Measurements from ENCODE around the gene UBAP2. TPM values are rescaled to one million over a fixed set of nuclear protein-coding genes. Genes with fewer than 3 reads are reported as not detected.

UBAP2 gene
- total RNA-seq (2022): 33.4 and 33.5 TPM in 2 replicates
- percentile 78 among the genes with signal in this experiment for Bru-seq, nascent RNA
- BruChase-seq, experiment 1, labeled RNA remaining after a 6-hour chase: percentile 70 among the genes with signal in this experiment
- percentile 75 among the genes with signal in this experiment for BruChase-seq, experiment 2, labeled RNA remaining after a 2-hour chase
- long read RNA-seq, full-length matches to known transcripts: 11 of 34 reads
- long read RNA-seq, partial matches to known transcripts: 8 of 34 reads
- long read RNA-seq, other reads (novel, unspliced or antisense): 15 of 34 reads

DNA sequence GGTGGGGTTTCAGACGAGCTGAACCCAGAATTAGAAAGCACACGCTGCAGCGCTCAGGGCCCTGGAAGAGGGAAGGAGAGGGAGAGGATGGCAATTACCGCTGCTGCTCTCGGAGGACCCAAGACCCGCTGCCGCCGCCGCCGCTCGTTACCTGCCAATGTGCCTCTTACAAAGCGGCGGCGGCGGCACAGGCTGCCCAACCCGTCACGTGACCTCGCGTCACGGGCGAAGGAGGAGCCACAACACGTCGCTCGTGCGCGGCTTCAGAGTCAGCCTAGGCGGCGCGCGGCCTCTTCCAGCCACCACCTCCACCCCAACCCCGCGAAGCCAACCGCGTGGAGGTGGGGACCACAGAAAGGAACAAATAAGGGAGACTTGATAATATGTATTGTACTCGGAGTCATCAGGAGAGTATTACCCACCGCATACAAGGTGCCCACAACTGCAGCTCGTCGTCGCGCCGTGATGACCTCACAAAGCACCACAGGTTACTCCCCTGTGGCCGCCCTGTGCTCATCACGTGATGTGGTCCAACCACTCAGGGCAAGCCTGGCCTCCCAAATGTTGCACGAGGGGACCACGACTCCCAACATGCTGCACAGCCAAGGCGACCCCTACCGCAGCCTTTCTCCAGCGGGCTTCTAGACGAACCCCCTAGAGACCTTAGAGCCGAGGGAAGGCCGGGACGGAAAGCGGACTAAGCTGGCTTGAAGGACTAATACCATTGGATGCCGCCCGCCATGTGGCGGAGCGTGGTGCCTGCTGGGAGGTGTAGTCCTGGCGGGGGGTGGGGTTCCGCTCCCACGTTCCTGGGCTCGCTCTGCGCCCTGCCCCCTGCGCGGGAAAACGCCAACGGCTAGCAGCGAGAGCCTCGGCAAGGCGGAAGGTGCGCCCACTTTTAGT, at the start of gene UBAP2:
Gene UBAP2 (minus strand): TSS at position 161 of the 903 bp plus-strand sequence. CDS start 31,739 bp downstream, outside the sequence.
- intact Hi-C loops (cut with micrococcal nuclease): loop anchor here (1.0 kb wide), 1 partner anchor 109 kb away; no protein-coding TSS in a partner anchor
- Mint-ChIP-seq H3K27ac (ENCODE audit: low read depth, unreplicated experiment) (peak within 1 kb of the TSS; percentile 99), H3K27me3 (ENCODE audit: insufficient read depth, unreplicated experiment) (no peaks in the 10 kb centered on the region), H3K4me3 (ENCODE audit: unreplicated experiment) (peak within 1 kb of the TSS; percentile 89), H3K36me3 (ENCODE audit: insufficient read depth, unreplicated experiment) (peaks cover 5% of the 10 kb centered on the region), H3K4me1 (ENCODE audit: insufficient read depth, unreplicated experiment) (peaks cover 20% of the 10 kb centered on the region), H3K9me3 (ENCODE audit: unreplicated experiment) (no peaks in the 10 kb centered on the region)
- BruUV-seq (replicated peaks): no TSS peak
- ChIA-PET POLR2A (interaction anchor here (0.5 to 4.6 kb wide), 18 partner anchors 9 to 1023 kb away, joined by 3 to 105 read pairs (median 4); partner anchors contain the start of genes DCAF12, MYORG and UBAP1), CTCF (interaction anchor here (0.5 to 2.3 kb wide), 4 partner anchors 24 to 85 kb away, joined by 3 to 20 read pairs (median 6); no protein-coding TSS in a partner anchor)
- TF ChIP-seq, protein P1, sequence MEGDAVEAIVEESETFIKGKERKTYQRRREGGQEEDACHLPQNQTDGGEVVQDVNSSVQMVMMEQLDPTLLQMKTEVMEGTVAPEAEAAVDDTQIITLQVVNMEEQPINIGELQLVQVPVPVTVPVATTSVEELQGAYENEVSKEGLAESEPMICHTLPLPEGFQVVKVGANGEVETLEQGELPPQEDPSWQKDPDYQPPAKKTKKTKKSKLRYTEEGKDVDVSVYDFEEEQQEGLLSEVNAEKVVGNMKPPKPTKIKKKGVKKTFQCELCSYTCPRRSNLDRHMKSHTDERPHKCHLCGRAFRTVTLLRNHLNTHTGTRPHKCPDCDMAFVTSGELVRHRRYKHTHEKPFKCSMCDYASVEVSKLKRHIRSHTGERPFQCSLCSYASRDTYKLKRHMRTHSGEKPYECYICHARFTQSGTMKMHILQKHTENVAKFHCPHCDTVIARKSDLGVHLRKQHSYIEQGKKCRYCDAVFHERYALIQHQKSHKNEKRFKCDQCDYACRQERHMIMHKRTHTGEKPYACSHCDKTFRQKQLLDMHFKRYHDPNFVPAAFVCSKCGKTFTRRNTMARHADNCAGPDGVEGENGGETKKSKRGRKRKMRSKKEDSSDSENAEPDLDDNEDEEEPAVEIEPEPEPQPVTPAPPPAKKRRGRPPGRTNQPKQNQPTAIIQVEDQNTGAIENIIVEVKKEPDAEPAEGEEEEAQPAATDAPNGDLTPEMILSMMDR (IDR thresholded peaks at IDR 0.05; ENCODE audit: unreplicated experiment): no peak
- DNase-seq (ENCODE audit: unreplicated experiment): peak; percentile 98

DNA sequence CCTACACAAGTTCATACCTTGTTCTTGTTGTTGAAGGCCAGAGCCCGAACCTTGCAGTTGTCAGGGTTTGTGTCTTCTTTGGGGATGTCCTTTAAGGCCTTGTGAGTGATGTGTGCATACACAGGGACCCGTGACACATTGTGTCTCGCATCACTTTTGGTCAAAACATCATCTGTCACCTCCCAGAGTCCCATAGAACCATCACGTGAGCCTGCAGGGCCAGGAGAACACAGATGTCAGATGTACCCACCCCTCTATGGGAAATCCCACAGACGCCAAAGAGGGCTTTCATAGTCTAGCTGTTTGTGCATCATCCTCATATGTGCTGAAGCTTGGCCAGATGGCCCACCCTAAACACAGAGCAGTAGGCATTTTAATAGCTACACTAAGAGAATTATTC, 49.6 kb upstream of the UBAP2 start:
- ChIA-PET POLR2A (interaction anchor here (0.6 to 0.7 kb wide), 2 partner anchors 42 to 80 kb away, joined by 3 read pairs; partner anchors contain the start of gene UBAP1), CTCF (interaction anchor here (0.6 to 1.0 kb wide), 3 partner anchors 155 to 620 kb away, joined by 3 to 5 read pairs (median 3); no protein-coding TSS in a partner anchor)
- Mint-ChIP-seq H3K36me3 (ENCODE audit: insufficient read depth, unreplicated experiment) (peaks cover 95% of the 10 kb centered on the region), H3K27ac (ENCODE audit: low read depth, unreplicated experiment) (no peak overlapping the region), H3K4me3 (ENCODE audit: unreplicated experiment) (no peak overlapping the region), H3K27me3 (ENCODE audit: insufficient read depth, unreplicated experiment) (no peaks in the 10 kb centered on the region), H3K4me1 (ENCODE audit: insufficient read depth, unreplicated experiment) (no peaks in the 10 kb centered on the region), H3K9me3 (ENCODE audit: unreplicated experiment) (no peaks in the 10 kb centered on the region)
- intact Hi-C loops (cut with micrococcal nuclease): no loop called here
- TF ChIP-seq, protein P1 (IDR thresholded peaks at IDR 0.05; ENCODE audit: unreplicated experiment): no peak
- no peak for DNase-seq (ENCODE audit: unreplicated experiment)
- no TSS peak for BruUV-seq (replicated peaks)

GRCh38 chr9:34097865-34098264, 49.2 kb upstream of the UBAP2 start:
- H3K36me3 Mint-ChIP-seq (ENCODE audit: insufficient read depth, unreplicated experiment): peaks cover 95% of the 10 kb centered on the region

More at GRCh38 chr9:34097865-34098264, 49.2 kb upstream of the UBAP2 start:
- Mint-ChIP-seq H3K27ac (ENCODE audit: low read depth, unreplicated experiment) (no peak overlapping the region), H3K4me1 (ENCODE audit: insufficient read depth, unreplicated experiment) (no peaks in the 10 kb centered on the region), H3K27me3 (ENCODE audit: insufficient read depth, unreplicated experiment) (no peaks in the 10 kb centered on the region), H3K4me3 (ENCODE audit: unreplicated experiment) (no peak overlapping the region), H3K9me3 (ENCODE audit: unreplicated experiment) (no peaks in the 10 kb centered on the region)
- CTCF ChIA-PET: no interaction called here
- BruUV-seq (replicated peaks): no TSS peak
- no peak for DNase-seq (ENCODE audit: unreplicated experiment)
- POLR2A ChIA-PET: interaction anchor here (0.7 to 1.0 kb wide), 2 partner anchors 8 to 81 kb away, joined by 3 read pairs; partner anchors contain the start of gene UBAP1
- TF ChIP-seq, protein P1 (IDR thresholded peaks at IDR 0.05; ENCODE audit: unreplicated experiment): no peak
- intact Hi-C loops (cut with micrococcal nuclease): no loop called here

Measured in MCF 10A (cell line).